ENCODE results near the gene SLC35F3.

Gene SLC35F3

GRCh38 chr1:234330843-234331215 is 426.4 kb downstream of the SLC35F3 start:
- no peak for DNase-seq

GRCh38 chr1:234331507-234331906 is 427.0 kb downstream of the SLC35F3 start:
- no peak for DNase-seq

- DNase-seq = no peak
These were observed 431.9 kb downstream of the SLC35F3 start for GRCh38 chr1:234336359-234336758.

- DNase-seq = no peak
These were observed 432.8 kb downstream of the SLC35F3 start for GRCh38 chr1:234337233-234337632.

GRCh38 chr1:234340528-234340927 is 436.1 kb downstream of the SLC35F3 start:
- DNase-seq = no peak

- DNase-seq = no peak
These were observed 438.3 kb downstream of the SLC35F3 start for GRCh38 chr1:234342774-234343173.

GRCh38 chr1:234345237-234345636 is 440.8 kb downstream of the SLC35F3 start:
- DNase-seq = no peak

- DNase-seq = no peak
These were observed 444.5 kb downstream of the SLC35F3 start for GRCh38 chr1:234348964-234349363.

GRCh38 chr1:234355782-234356510 is 451.5 kb downstream of the SLC35F3 start:
- DNase-seq = no peak

GRCh38 chr1:234356615-234357269 is 452.3 kb downstream of the SLC35F3 start:
- peak; percentile 64 for DNase-seq

- no peak for DNase-seq
These were observed 453.4 kb downstream of the SLC35F3 start for GRCh38 chr1:234357831-234358230.

- no peak for DNase-seq
These were observed 456.7 kb downstream of the SLC35F3 start for GRCh38 chr1:234361102-234361603.

GRCh38 chr1:234362558-234362957 is 458.1 kb downstream of the SLC35F3 start:
- no peak for DNase-seq

GRCh38 chr1:234368320-234369032 is 464.0 kb downstream of the SLC35F3 start:
- peak; percentile 23 for DNase-seq

- no peak for DNase-seq
These were observed 464.6 kb downstream of the SLC35F3 start for GRCh38 chr1:234369033-234369430.

- DNase-seq = no peak
These were observed 465.3 kb downstream of the SLC35F3 start for GRCh38 chr1:234369784-234370183.

GRCh38 chr1:234371414-234371813 is 466.9 kb downstream of the SLC35F3 start:
- no peak for DNase-seq

GRCh38 chr1:234372011-234372757 is 467.7 kb downstream of the SLC35F3 start:
- DNase-seq = no peak

GRCh38 chr1:234373064-234373958 is 468.8 kb downstream of the SLC35F3 start, which contains the start of gene COA6:
TSS of gene COA6 (plus strand) at chr1:234373456. CDS start at chr1:234373467, 11 bp downstream.
- peak; percentile 89 for DNase-seq

- DNase-seq = no peak
These were observed 469.4 kb downstream of the SLC35F3 start for GRCh38 chr1:234373959-234374254.

All from CD4-positive, alpha-beta T cell treated with Interleukin-17A for 4 hours (primary cell).